T-helper 17 cell (primary cell): ENCODE results near the gene CNGB1. TPM values are rescaled to one million over a fixed set of nuclear protein-coding genes. Genes with fewer than 3 reads are reported as not detected.
"Not testable (repeated sequence)": the region's sequence is repeated elsewhere in the genome, so short reads cannot be mapped to it uniquely, and the experiment has no call there.

Source experiments
- ATAC-seq: fragments of 150-1000 bp; cut with Tn5 transposase; 2 replicates; pipeline ENCODE4 v1.10.0; 2021; ENCODE audit warnings: mild to moderate bottlenecking, moderate library complexity
- DNase-seq, 3 donors: peaks; one replicate each; pipeline versions ENCODE4 v3.0.0 to v3.0.0-alpha.2; 2020 to 2021
- H3K9me3 ChIP-seq: one replicate; pipeline ENCODE4 v1.7.0; 2013; ENCODE audit warnings: low read length, mild to moderate bottlenecking; ENCODE audit not compliant: control insufficient read depth, poor library complexity, severe bottlenecking
- H3K27ac Mint-ChIP-seq: one replicate; pipeline ENCODE4 v1.8.0; 2022; ENCODE audit warnings: mild to moderate bottlenecking, moderate library complexity, mixed read lengths
- H3K27me3 Mint-ChIP-seq: one replicate; pipeline ENCODE4 v1.8.0; 2022; ENCODE audit warnings: mixed read lengths
- H3K36me3 Mint-ChIP-seq: one replicate; pipeline ENCODE4 v1.8.0; 2022; ENCODE audit warnings: low read depth, mixed read lengths
- H3K4me1 Mint-ChIP-seq: one replicate; pipeline ENCODE4 v1.8.0; 2022; ENCODE audit warnings: mild to moderate bottlenecking, mixed read lengths
- H3K4me3 Mint-ChIP-seq: one replicate; pipeline ENCODE4 v1.8.0; 2022; ENCODE audit warnings: mild to moderate bottlenecking, moderate library complexity, mixed read lengths
- total RNA-seq, 4 donors: library from RNA in 2 of 4; stranded (reverse) in 2 of 4; gene quantifications; one replicate each; pipeline ENCODE4 v1.2.3 and lab custom pipeline; 2022 to 2026

Gene CNGB1
- not detected for total RNA-seq
- total RNA-seq (lab: John Stamatoyannopoulos, UW): 0 reads per million in 2 donors

GRCh38 chr16:57970970-57971369 lies at the start of gene CNGB1:
Gene CNGB1 (minus strand): TSS chr16:57971128. CDS start chr16:57967286, 3,842 bp downstream.
- H3K9me3 ChIP-seq: no peaks in the 10 kb centered on the region
- peaks cover 6% of the 10 kb centered on the region for H3K36me3 Mint-ChIP-seq
- H3K4me3 Mint-ChIP-seq: no peak within 1 kb of the TSS
- peak within 1 kb of the TSS; percentile 8 for H3K27ac Mint-ChIP-seq
- DNase-seq (no peak), ATAC-seq (no peak)
- peaks cover 10% of the 10 kb centered on the region for H3K27me3 Mint-ChIP-seq
- peaks cover 4% of the 10 kb centered on the region for H3K4me1 Mint-ChIP-seq

- Mint-ChIP-seq H3K36me3 (peaks cover 2% of the 10 kb centered on the region), H3K4me3 (peak overlapping the region; percentile 76), H3K27me3 (no peaks in the 10 kb centered on the region), H3K27ac (peak overlapping the region; percentile 90), H3K4me1 (peaks cover 15% of the 10 kb centered on the region)
- H3K9me3 ChIP-seq: no peaks in the 10 kb centered on the region
- ATAC-seq: peak; percentile 24
- no peak for DNase-seq
Observed at GRCh38 chr16:58019866-58020538, 49.1 kb upstream of the CNGB1 start.

GRCh38 chr16:58018803-58019202 lies 47.9 kb upstream of the CNGB1 start:
- Mint-ChIP-seq H3K27me3 (no peaks in the 10 kb centered on the region), H3K27ac (no peak overlapping the region)
- ATAC-seq: no peak

GRCh38 chr16:58016840-58017446 lies 46.0 kb upstream of the CNGB1 start:
- no peaks in the 10 kb centered on the region for H3K9me3 ChIP-seq
- H3K27me3 Mint-ChIP-seq: no peaks in the 10 kb centered on the region
- no peak for ATAC-seq
- H3K27ac Mint-ChIP-seq: no peak overlapping the region
- H3K4me3 Mint-ChIP-seq: no peak overlapping the region
- peaks cover 9% of the 10 kb centered on the region for H3K4me1 Mint-ChIP-seq
- no peak for DNase-seq
- H3K36me3 Mint-ChIP-seq: peaks cover 2% of the 10 kb centered on the region

More at GRCh38 chr16:58018803-58019202, 47.9 kb upstream of the CNGB1 start:
- Mint-ChIP-seq H3K4me3 (no peak overlapping the region), H3K36me3 (peaks cover 2% of the 10 kb centered on the region), H3K4me1 (peaks cover 9% of the 10 kb centered on the region)
- no peak for DNase-seq
- no peaks in the 10 kb centered on the region for H3K9me3 ChIP-seq

- no peak for ATAC-seq
Observed at GRCh38 chr16:58013201-58013956, 42.5 kb upstream of the CNGB1 start.

GRCh38 chr16:58012481-58012880 lies 41.6 kb upstream of the CNGB1 start:
- no peaks in the 10 kb centered on the region for H3K9me3 ChIP-seq
- Mint-ChIP-seq H3K4me1 (peaks cover 2% of the 10 kb centered on the region), H3K36me3 (peaks cover 2% of the 10 kb centered on the region), H3K4me3 (no peak overlapping the region), H3K27me3 (no peaks in the 10 kb centered on the region), H3K27ac (no peak overlapping the region)
- DNase-seq: no peak
- ATAC-seq: no peak

More at GRCh38 chr16:58013201-58013956, 42.5 kb upstream of the CNGB1 start:
- no peak overlapping the region for H3K27ac Mint-ChIP-seq
- H3K4me1 Mint-ChIP-seq: peaks cover 2% of the 10 kb centered on the region
- no peaks in the 10 kb centered on the region for H3K27me3 Mint-ChIP-seq
- no peaks in the 10 kb centered on the region for H3K9me3 ChIP-seq
- H3K36me3 Mint-ChIP-seq: peaks cover 2% of the 10 kb centered on the region
- no peak overlapping the region for H3K4me3 Mint-ChIP-seq
- no peak for DNase-seq

GRCh38 chr16:58011652-58012051 lies 40.7 kb upstream of the CNGB1 start:
- Mint-ChIP-seq H3K4me3 (no peak overlapping the region), H3K27ac (no peak overlapping the region), H3K4me1 (peaks cover 2% of the 10 kb centered on the region), H3K27me3 (no peaks in the 10 kb centered on the region), H3K36me3 (peaks cover 2% of the 10 kb centered on the region)
- H3K9me3 ChIP-seq: no peaks in the 10 kb centered on the region
- DNase-seq (no peak), ATAC-seq (no peak)

GRCh38 chr16:58010886-58011285 lies 40.0 kb upstream of the CNGB1 start:
- Mint-ChIP-seq H3K4me1 (peaks cover 2% of the 10 kb centered on the region), H3K36me3 (peaks cover 2% of the 10 kb centered on the region), H3K27ac (no peak overlapping the region)

GRCh38 chr16:58009856-58010416 lies 39.0 kb upstream of the CNGB1 start:
- DNase-seq (no peak), ATAC-seq (no peak)
- Mint-ChIP-seq H3K27me3 (no peaks in the 10 kb centered on the region), H3K36me3 (peaks cover 2% of the 10 kb centered on the region), H3K4me3 (no peak overlapping the region), H3K27ac (peak overlapping the region; percentile 19), H3K4me1 (peaks cover 2% of the 10 kb centered on the region)
- no peaks in the 10 kb centered on the region for H3K9me3 ChIP-seq

More at GRCh38 chr16:58010886-58011285, 40.0 kb upstream of the CNGB1 start:
- no peak for DNase-seq
- H3K4me3 Mint-ChIP-seq: no peak overlapping the region
- no peaks in the 10 kb centered on the region for H3K9me3 ChIP-seq
- no peak for ATAC-seq
- H3K27me3 Mint-ChIP-seq: no peaks in the 10 kb centered on the region

GRCh38 chr16:58004736-58005135 lies 33.8 kb upstream of the CNGB1 start:
- DNase-seq, H3K27ac Mint-ChIP-seq, ATAC-seq, H3K9me3 ChIP-seq, H3K27me3 Mint-ChIP-seq, H3K4me3 Mint-ChIP-seq, H3K36me3 Mint-ChIP-seq: not testable (repeated sequence)
- H3K4me1 Mint-ChIP-seq: peaks cover 25% of the 10 kb centered on the region

- no peak overlapping the region for H3K4me3 Mint-ChIP-seq
Observed at GRCh38 chr16:58002936-58003335, 32.0 kb upstream of the CNGB1 start.

GRCh38 chr16:58002416-58002800 lies 31.5 kb upstream of the CNGB1 start:
- no peak overlapping the region for H3K27ac Mint-ChIP-seq
- ATAC-seq (no peak), DNase-seq (no peak)
- H3K4me1 Mint-ChIP-seq: peaks cover 43% of the 10 kb centered on the region
- peaks cover 3% of the 10 kb centered on the region for H3K36me3 Mint-ChIP-seq
- H3K4me3 Mint-ChIP-seq: peak overlapping the region; percentile 31
- no peaks in the 10 kb centered on the region for H3K27me3 Mint-ChIP-seq
- no peaks in the 10 kb centered on the region for H3K9me3 ChIP-seq

More at GRCh38 chr16:58002936-58003335, 32.0 kb upstream of the CNGB1 start:
- DNase-seq: no peak
- no peak overlapping the region for H3K27ac Mint-ChIP-seq
- no peaks in the 10 kb centered on the region for H3K27me3 Mint-ChIP-seq
- ATAC-seq: no peak
- H3K36me3 Mint-ChIP-seq: peaks cover 3% of the 10 kb centered on the region
- no peaks in the 10 kb centered on the region for H3K9me3 ChIP-seq
- H3K4me1 Mint-ChIP-seq: peaks cover 40% of the 10 kb centered on the region
